ENCODE results near the gene ZNF683.

ZNF683 gene

DNA sequence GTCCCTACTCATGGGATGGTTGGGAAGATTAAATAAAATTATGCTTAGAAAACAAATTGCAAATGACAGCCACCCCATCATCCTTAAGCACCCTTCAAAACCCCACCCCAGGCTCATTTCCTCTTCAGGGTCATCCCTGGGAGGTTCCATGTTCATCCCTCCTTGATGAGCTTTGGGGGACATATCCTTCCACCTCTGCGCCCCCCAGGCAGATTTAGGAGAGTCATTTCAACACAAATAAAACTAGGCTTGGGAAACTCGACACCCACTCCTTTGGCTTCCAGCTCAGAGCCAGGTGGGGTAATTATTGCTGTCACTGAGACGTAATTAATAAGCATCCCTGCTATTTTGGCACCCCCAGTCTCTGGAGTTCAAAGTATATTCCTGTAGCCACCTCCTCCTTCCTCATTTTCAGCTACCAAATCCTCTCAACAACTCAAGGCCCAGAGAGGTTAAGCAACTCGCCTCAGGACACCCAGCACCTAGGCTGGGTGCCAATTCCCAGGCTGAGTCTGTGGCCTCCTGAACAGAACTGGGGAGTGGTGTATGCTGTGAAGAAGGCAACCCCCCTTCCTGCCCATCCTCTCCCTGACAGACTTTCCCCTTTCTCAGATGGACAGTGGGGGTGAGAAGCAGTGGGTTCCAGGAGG is 19.2 kb downstream of the ZNF683 start:
- Histone ChIP-seq H4K20me1 (ENCODE audit: insufficient read depth, low read length, poor library complexity, severe bottlenecking) (no peaks in the 10 kb centered on the region), H3F3A (ENCODE audit: low read depth) (no peaks in the 10 kb centered on the region), H3K9me2 (replicated peaks; ENCODE audit: low read depth, low read length) (no peaks in the 10 kb centered on the region), H3K36me3 (ENCODE audit: insufficient read depth, low read length) (no peaks in the 10 kb centered on the region), H2AFZ (ENCODE audit: low read length) (no peak overlapping the region), H3K4me3 (ENCODE audit: low read length, poor library complexity, severe bottlenecking) (no peak overlapping the region), H3K9ac (ENCODE audit: low read depth, low read length, poor library complexity, severe bottlenecking) (no peak overlapping the region), H3K4me1 (ENCODE audit: insufficient read depth, low read length, poor library complexity, severe bottlenecking) (peaks cover 4% of the 10 kb centered on the region), H3K27me3 (ENCODE audit: insufficient read depth, low read length, poor library complexity, severe bottlenecking) (no peaks in the 10 kb centered on the region), H3K4me2 (ENCODE audit: low read depth, low read length, poor library complexity, severe bottlenecking) (no peak overlapping the region), H3K9me3 (ENCODE audit: insufficient read depth, low read depth, low read length) (no peaks in the 10 kb centered on the region), H3K79me2 (ENCODE audit: insufficient read depth, low read length) (no peaks in the 10 kb centered on the region)
- TF ChIP-seq, protein P1, sequence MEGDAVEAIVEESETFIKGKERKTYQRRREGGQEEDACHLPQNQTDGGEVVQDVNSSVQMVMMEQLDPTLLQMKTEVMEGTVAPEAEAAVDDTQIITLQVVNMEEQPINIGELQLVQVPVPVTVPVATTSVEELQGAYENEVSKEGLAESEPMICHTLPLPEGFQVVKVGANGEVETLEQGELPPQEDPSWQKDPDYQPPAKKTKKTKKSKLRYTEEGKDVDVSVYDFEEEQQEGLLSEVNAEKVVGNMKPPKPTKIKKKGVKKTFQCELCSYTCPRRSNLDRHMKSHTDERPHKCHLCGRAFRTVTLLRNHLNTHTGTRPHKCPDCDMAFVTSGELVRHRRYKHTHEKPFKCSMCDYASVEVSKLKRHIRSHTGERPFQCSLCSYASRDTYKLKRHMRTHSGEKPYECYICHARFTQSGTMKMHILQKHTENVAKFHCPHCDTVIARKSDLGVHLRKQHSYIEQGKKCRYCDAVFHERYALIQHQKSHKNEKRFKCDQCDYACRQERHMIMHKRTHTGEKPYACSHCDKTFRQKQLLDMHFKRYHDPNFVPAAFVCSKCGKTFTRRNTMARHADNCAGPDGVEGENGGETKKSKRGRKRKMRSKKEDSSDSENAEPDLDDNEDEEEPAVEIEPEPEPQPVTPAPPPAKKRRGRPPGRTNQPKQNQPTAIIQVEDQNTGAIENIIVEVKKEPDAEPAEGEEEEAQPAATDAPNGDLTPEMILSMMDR (conservative IDR thresholded peaks at IDR 0.05; ENCODE audit: low read length), result no peak
- TF ChIP-seq EZH2phosphoT487 (IDR thresholded peaks at IDR 0.05; ENCODE audit: borderline replicate concordance), result no peak

- Histone ChIP-seq H3K4me2 (ENCODE audit: low read depth, low read length, poor library complexity, severe bottlenecking) (no peak overlapping the region), H2AFZ (ENCODE audit: low read length) (no peak overlapping the region), H3K9me2 (replicated peaks; ENCODE audit: low read depth, low read length) (no peaks in the 10 kb centered on the region)
Measured at GRCh38 chr1:26352338-26352679, 20.2 kb downstream of the ZNF683 start.

GRCh38 chr1:26351590-26352337 is 20.8 kb downstream of the ZNF683 start:
- H3K4me1 ChIP-seq (ENCODE audit: insufficient read depth, low read length, poor library complexity, severe bottlenecking), result peaks cover 4% of the 10 kb centered on the region
- no peak overlapping the region for H2AFZ ChIP-seq (ENCODE audit: low read length)
- no peaks in the 10 kb centered on the region for H4K20me1 ChIP-seq (ENCODE audit: insufficient read depth, low read length, poor library complexity, severe bottlenecking)
- TF ChIP-seq EZH2phosphoT487 (IDR thresholded peaks at IDR 0.05; ENCODE audit: borderline replicate concordance), result no peak
- TF ChIP-seq, protein P1 (conservative IDR thresholded peaks at IDR 0.05; ENCODE audit: low read length), result no peak
- no peaks in the 10 kb centered on the region for H3F3A ChIP-seq (ENCODE audit: low read depth)
- H3K36me3 ChIP-seq (ENCODE audit: insufficient read depth, low read length), result no peaks in the 10 kb centered on the region
- H3K9me3 ChIP-seq (ENCODE audit: insufficient read depth, low read depth, low read length), result no peaks in the 10 kb centered on the region
- no peak overlapping the region for H3K4me3 ChIP-seq (ENCODE audit: low read length, poor library complexity, severe bottlenecking)
- no peaks in the 10 kb centered on the region for H3K27me3 ChIP-seq (ENCODE audit: insufficient read depth, low read length, poor library complexity, severe bottlenecking)
- no peaks in the 10 kb centered on the region for H3K9me2 ChIP-seq (replicated peaks; ENCODE audit: low read depth, low read length)
- no peak overlapping the region for H3K9ac ChIP-seq (ENCODE audit: low read depth, low read length, poor library complexity, severe bottlenecking)
- no peaks in the 10 kb centered on the region for H3K79me2 ChIP-seq (ENCODE audit: insufficient read depth, low read length)
- no peak overlapping the region for H3K4me2 ChIP-seq (ENCODE audit: low read depth, low read length, poor library complexity, severe bottlenecking)

More at GRCh38 chr1:26352338-26352679, 20.2 kb downstream of the ZNF683 start:
- Histone ChIP-seq H3K36me3 (ENCODE audit: insufficient read depth, low read length) (no peaks in the 10 kb centered on the region), H3K9me3 (ENCODE audit: insufficient read depth, low read depth, low read length) (no peaks in the 10 kb centered on the region), H3K4me3 (ENCODE audit: low read length, poor library complexity, severe bottlenecking) (no peak overlapping the region), H4K20me1 (ENCODE audit: insufficient read depth, low read length, poor library complexity, severe bottlenecking) (no peaks in the 10 kb centered on the region), H3K79me2 (ENCODE audit: insufficient read depth, low read length) (no peaks in the 10 kb centered on the region), H3K27me3 (ENCODE audit: insufficient read depth, low read length, poor library complexity, severe bottlenecking) (no peaks in the 10 kb centered on the region), H3F3A (ENCODE audit: low read depth) (no peaks in the 10 kb centered on the region), H3K9ac (ENCODE audit: low read depth, low read length, poor library complexity, severe bottlenecking) (no peak overlapping the region), H3K4me1 (ENCODE audit: insufficient read depth, low read length, poor library complexity, severe bottlenecking) (peaks cover 4% of the 10 kb centered on the region)
- TF ChIP-seq EZH2phosphoT487 (IDR thresholded peaks at IDR 0.05; ENCODE audit: borderline replicate concordance), result no peak
- TF ChIP-seq, protein P1 (conservative IDR thresholded peaks at IDR 0.05; ENCODE audit: low read length), result no peak
